Measurements from ENCODE around the gene IFI6. TPM values are rescaled to one million over a fixed set of nuclear protein-coding genes. Genes with fewer than 3 reads are reported as not detected.

The IFI6 gene, protein sequence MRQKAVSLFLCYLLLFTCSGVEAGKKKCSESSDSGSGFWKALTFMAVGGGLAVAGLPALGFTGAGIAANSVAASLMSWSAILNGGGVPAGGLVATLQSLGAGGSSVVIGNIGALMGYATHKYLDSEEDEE
- 567 and 574 TPM in 2 replicates for total RNA-seq

DNA sequence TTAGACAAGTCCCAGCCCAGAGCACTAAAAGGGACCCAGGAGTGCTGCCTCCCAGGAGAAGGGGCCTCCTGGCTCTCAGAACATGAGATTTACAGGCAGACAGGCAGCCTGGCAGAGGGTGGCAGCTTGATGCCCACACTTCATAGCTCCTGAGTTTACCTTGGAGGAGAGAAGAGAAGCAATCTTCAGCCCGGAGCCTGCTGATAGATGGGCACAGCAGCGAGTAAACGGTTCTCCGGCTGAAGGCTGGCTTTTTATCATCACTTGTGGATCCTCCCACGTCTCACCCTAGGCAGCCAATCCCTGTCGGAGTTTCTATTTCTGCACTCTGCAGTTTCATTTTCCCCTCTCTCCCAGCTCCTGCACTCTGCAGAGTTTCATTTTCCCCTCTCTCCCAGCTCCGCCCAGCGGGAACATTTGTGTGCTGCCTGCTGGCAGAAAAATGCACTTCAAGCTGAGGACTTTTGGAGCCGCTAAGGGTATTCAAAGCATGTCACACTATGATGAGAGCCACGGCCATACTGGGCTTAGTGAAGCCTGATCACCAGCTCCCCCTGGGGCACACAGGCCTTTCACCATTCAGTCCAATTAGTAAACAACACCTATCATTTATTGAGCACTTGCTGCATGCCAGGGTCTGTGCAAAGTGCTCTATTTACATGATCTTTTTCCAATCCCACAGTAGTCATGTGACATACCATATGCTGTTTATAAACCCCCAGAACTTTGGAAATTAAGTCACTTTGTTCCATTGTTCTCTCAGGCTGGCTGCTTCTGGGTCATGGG lies at the start of gene IFI6:
TSS of gene IFI6 (minus strand) at position 229 of the 786 bp plus-strand sequence. CDS start 2,878 bp downstream, outside the sequence.

DNA sequence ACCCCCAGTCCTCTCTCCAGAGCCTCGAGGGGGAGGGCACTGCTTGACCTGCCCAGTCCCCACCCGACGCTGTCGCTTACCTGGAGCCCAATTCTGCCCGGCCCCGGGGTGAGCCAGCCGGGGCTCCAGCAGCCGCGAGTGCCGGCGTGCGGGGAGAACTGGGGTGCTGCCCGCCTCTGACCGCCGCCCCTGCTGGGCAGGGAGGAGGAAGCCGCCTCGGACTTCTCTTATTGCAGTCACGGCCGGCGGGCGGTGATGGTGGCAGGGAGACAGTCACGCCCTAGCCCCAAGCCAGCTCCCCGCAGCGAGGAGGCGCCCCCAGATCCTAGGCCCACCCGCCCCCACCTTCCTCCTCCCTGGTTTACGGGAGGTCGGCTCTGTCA lies 37.0 kb downstream of the IFI6 start, which contains the start of gene FGR:
TSS of gene FGR (minus strand) at position 201 of the 383 bp plus-strand sequence. CDS start 11,269 bp downstream, outside the sequence.

Other genes with a start within 250 kb of the IFI6 start
- gene WASF2, start 182.0 kb downstream of the IFI6 start, total RNA-seq = 36.2 and 41.9 TPM in 2 replicates
- 4.7 and 5.6 TPM in 2 replicates for gene AHDC1, start 68.0 kb downstream of the IFI6 start, total RNA-seq
- 0.13 and 0.44 TPM in 2 replicates for gene FGR, start 37.0 kb downstream of the IFI6 start, total RNA-seq
- gene FAM76A, start 53.8 kb upstream of the IFI6 start, total RNA-seq = 12.3 and 17.9 TPM in 2 replicates
- 82.1 and 96.4 TPM in 2 replicates for gene STX12, start 101.0 kb upstream of the IFI6 start, total RNA-seq
- 40.2 and 48.5 TPM in 2 replicates for gene PPP1R8, start 158.6 kb upstream of the IFI6 start, total RNA-seq
- gene THEMIS2, start 200.4 kb upstream of the IFI6 start, total RNA-seq = 13.9 and 18.1 TPM in 2 replicates
- gene RPA2, start 242.4 kb upstream of the IFI6 start, total RNA-seq = 40.0 and 42.6 TPM in 2 replicates